Glutamatergic neuron (in vitro differentiated cells): ENCODE results near the gene GIT2. TPM values are rescaled to one million over a fixed set of nuclear protein-coding genes. Genes with fewer than 3 reads are reported as not detected.

Experiments
- DNase-seq: peaks from one replicate; pipeline ENCODE4 v3.0.0; 2022
- H3K27ac Mint-ChIP-seq: one replicate; pipeline ENCODE4 v1.8.0; 2020; ENCODE audit warnings: mild to moderate bottlenecking, mixed read lengths, inconsistent platforms; ENCODE audit not compliant: unreplicated experiment
- H3K27me3 Mint-ChIP-seq: one replicate; pipeline ENCODE4 v1.8.0; 2020; ENCODE audit warnings: mild to moderate bottlenecking, moderate library complexity, mixed read lengths, inconsistent platforms; ENCODE audit not compliant: unreplicated experiment
- H3K36me3 Mint-ChIP-seq: one replicate; pipeline ENCODE4 v1.8.0; 2020; ENCODE audit warnings: mild to moderate bottlenecking, mixed read lengths, inconsistent platforms; ENCODE audit not compliant: unreplicated experiment
- H3K4me1 Mint-ChIP-seq: one replicate; pipeline ENCODE4 v1.8.0; 2020; ENCODE audit warnings: mild to moderate bottlenecking, low read depth, mixed read lengths, inconsistent platforms; ENCODE audit not compliant: unreplicated experiment
- H3K4me3 Mint-ChIP-seq: one replicate; pipeline ENCODE4 v1.8.0; 2020; ENCODE audit warnings: mild to moderate bottlenecking, mixed read lengths, inconsistent platforms; ENCODE audit not compliant: unreplicated experiment
- H3K9me3 Mint-ChIP-seq: one replicate; pipeline ENCODE4 v1.8.0; 2020; ENCODE audit warnings: mild to moderate bottlenecking, moderate library complexity, mixed read lengths, inconsistent platforms; ENCODE audit not compliant: unreplicated experiment
- total RNA-seq: library from RNA; stranded (reverse); fragmentation: NEBNext Ultra II Directional; extraction: Animal tissue kit (Norgen Biotek cat#: 25700); gene quantifications from one replicate; pipeline ENCODE4 v1.2.1, GENCODE V29; 2021; ENCODE audit not compliant: unreplicated experiment
- TF ChIP-seq, protein P1 (sequence below): fragments of 200-600 bp; sonication (generic); IDR thresholded peaks from one replicate; pipeline ENCODE4 v1.5.0; 2021; ENCODE audit not compliant: partially characterized antibody, unreplicated experiment

GIT2 gene
- total RNA-seq, 1 donor from 2014 or later: 54.9 TPM

DNA sequence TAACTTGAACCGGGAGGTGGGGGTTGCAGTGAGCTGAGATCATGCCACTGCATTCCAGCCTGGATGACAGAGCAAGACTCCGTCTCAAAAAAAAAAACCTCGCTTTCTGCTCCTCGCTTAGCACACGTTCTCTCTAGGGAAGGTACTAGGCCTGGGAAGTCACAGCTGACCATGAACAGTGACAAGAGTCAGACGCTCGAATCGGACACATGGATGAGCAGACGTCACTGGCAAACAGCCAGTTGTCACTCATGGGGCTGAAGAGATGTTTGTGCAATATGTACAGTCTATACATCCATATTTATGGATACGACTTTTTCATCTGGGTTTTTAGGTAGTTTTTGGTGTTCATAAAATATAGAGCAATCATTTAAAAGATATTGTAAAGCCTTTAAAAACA lies 76.7 kb downstream of the GIT2 start:
- H3K4me1 Mint-ChIP-seq: peaks cover 18% of the 10 kb centered on the region
- peak overlapping the region; percentile 24 for H3K4me3 Mint-ChIP-seq
- H3K27me3 Mint-ChIP-seq: peaks cover 3% of the 10 kb centered on the region

DNA sequence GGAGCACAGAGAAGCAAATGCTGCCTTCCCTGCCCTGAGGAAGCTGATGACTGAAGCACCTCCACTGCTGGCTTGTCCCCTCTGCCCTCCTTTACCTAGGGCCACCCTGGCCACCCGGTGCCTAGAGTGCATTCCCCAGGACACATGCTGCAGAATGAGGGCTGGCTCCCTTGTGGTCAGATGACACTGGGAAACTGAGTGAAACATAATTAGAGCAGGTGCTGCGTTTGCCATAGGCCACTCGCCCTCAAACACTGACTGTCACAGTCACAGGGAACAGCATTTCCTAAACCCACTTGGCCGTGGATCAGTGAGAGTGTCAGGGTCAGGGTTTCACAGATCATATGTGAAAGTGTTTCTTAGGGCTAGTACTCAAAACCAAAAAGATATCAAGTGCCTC lies 80.1 kb downstream of the GIT2 start:
- Mint-ChIP-seq H3K4me1 (peaks cover 25% of the 10 kb centered on the region), H3K4me3 (no peak overlapping the region), H3K36me3 (no peaks in the 10 kb centered on the region), H3K9me3 (peaks cover 5% of the 10 kb centered on the region), H3K27me3 (peaks cover 3% of the 10 kb centered on the region), H3K27ac (no peak overlapping the region)
- no peak for DNase-seq
- TF ChIP-seq, protein P1, sequence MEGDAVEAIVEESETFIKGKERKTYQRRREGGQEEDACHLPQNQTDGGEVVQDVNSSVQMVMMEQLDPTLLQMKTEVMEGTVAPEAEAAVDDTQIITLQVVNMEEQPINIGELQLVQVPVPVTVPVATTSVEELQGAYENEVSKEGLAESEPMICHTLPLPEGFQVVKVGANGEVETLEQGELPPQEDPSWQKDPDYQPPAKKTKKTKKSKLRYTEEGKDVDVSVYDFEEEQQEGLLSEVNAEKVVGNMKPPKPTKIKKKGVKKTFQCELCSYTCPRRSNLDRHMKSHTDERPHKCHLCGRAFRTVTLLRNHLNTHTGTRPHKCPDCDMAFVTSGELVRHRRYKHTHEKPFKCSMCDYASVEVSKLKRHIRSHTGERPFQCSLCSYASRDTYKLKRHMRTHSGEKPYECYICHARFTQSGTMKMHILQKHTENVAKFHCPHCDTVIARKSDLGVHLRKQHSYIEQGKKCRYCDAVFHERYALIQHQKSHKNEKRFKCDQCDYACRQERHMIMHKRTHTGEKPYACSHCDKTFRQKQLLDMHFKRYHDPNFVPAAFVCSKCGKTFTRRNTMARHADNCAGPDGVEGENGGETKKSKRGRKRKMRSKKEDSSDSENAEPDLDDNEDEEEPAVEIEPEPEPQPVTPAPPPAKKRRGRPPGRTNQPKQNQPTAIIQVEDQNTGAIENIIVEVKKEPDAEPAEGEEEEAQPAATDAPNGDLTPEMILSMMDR: no peak

More for the DNA sequence above, 76.7 kb downstream of the GIT2 start:
- Mint-ChIP-seq H3K36me3 (no peaks in the 10 kb centered on the region), H3K27ac (peak overlapping the region; percentile 91), H3K9me3 (peaks cover 5% of the 10 kb centered on the region)
- DNase-seq: peak; percentile 41
- TF ChIP-seq, protein P1: no peak

DNA sequence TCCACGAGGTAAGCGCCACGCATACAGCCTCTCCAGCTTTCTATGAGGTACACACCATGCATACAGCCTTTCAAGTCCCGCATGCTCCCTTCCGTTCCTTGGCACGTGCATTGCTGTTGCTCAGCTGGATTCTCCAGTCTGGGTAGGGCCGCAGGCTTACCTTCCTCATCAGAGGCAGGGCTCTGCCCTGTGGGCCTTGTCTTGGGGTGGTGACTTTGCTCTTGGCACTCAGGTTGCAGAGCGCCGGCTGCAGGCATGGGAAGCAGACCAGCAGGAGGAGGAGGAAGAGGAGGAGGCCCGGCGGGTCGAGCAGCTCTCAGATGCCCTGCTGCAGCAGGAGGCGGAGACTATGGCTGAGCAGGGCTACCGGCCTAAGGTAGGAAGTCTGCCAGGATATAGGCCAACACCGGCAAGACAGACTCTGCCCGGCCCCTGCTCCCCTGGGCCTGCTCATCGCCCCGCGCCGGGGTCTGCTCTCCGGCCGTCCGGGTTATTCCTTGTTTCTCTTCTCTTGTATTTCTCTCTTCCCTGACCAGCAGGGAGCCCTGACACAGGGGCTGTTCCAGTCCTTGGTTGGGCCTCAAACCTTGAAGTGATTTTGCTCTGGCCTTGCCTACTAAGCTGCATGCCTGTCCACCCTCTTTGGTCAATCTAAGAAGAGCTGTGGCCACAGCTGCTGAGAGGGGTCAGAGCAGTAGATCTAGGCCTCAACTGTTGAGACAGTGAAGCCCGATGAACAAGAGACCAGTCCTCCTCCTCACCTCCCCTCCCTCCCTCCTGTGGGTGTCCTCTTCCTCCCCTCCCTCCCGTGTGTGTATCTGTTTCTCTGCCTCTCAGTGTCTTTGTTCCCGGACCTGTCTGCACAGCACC lies 80.8 kb downstream of the GIT2 start:
- H3K4me3 Mint-ChIP-seq: no peak overlapping the region
- H3K27me3 Mint-ChIP-seq: peaks cover 3% of the 10 kb centered on the region
- H3K36me3 Mint-ChIP-seq: no peaks in the 10 kb centered on the region
- no peak for DNase-seq
- H3K27ac Mint-ChIP-seq: no peak overlapping the region
- TF ChIP-seq, protein P1: no peak
- peaks cover 19% of the 10 kb centered on the region for H3K4me1 Mint-ChIP-seq
- H3K9me3 Mint-ChIP-seq: peaks cover 5% of the 10 kb centered on the region

DNA sequence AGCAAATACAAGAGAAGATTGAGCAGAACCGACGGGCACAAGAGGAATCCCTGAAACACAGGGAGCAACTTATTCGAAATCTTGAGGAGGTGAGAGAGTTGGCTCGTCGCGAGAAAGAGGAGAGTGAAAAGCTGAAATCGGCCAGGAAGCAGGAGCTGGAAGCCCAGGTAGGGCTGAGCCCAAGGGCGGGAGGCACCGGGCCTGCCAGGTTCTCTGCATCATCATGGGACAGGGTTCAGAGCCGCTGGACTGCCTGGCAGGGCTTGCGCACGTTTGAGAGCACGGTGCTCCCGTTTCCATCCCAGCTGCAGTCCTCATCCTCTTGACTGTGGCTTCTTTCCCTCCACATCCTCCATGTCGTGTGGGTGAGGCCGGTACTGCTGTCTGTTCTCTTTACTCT lies 81.7 kb downstream of the GIT2 start:
- Mint-ChIP-seq H3K36me3 (no peaks in the 10 kb centered on the region), H3K27ac (no peak overlapping the region), H3K4me1 (peaks cover 11% of the 10 kb centered on the region), H3K4me3 (no peak overlapping the region), H3K27me3 (peaks cover 2% of the 10 kb centered on the region), H3K9me3 (peaks cover 3% of the 10 kb centered on the region)
- TF ChIP-seq, protein P1: no peak
- no peak for DNase-seq

DNA sequence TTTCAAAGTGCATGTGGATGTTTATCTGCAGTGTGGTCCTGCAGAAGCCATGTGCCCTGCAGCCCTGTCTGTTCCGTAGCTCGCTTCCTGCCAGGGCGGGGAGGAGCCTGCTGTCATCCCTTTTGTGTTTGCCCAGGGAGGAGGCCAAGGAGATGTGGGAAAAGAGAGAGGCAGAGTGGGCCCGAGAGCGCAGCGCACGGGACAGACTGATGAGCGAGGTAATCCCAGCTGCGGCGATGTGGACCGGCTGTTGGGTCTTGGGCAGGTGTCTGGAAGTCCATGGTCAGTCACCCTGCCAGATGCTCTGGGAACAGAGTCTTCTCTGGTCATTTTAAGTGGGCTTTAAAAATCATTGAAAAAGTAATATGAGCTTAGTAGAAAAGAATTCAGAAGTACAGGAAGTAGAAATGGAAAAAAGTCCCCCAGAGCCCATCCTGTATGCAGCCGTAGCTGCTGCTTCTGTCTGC lies 83.3 kb downstream of the GIT2 start:
- peaks cover 3% of the 10 kb centered on the region for H3K27me3 Mint-ChIP-seq
- peak overlapping the region; percentile 82 for H3K27ac Mint-ChIP-seq
- no peak for DNase-seq
- H3K4me1 Mint-ChIP-seq: peaks cover 22% of the 10 kb centered on the region
- no peak overlapping the region for H3K4me3 Mint-ChIP-seq
- peaks cover 7% of the 10 kb centered on the region for H3K9me3 Mint-ChIP-seq
- peaks cover 6% of the 10 kb centered on the region for H3K36me3 Mint-ChIP-seq
- TF ChIP-seq, protein P1: no peak
